C4-2B (cell line): Measurements from ENCODE around the gene ZNF281.

Experiments
- H3K27ac ChIP-seq: fragments of 450-650 bp; 2 replicates; pipeline ENCODE4 v1.5.1; 2017
- CTCF ChIP-seq: fragments of 450-650 bp; conservative IDR thresholded peaks from 2 replicates; pipeline ENCODE4 v1.5.1; 2017; ENCODE audit warnings: mild to moderate bottlenecking
- ZFX ChIP-seq: fragments of 450-650 bp; IDR thresholded peaks from 2 replicates; pipeline ENCODE4 v1.6.1; 2017

ZNF281 gene

DNA sequence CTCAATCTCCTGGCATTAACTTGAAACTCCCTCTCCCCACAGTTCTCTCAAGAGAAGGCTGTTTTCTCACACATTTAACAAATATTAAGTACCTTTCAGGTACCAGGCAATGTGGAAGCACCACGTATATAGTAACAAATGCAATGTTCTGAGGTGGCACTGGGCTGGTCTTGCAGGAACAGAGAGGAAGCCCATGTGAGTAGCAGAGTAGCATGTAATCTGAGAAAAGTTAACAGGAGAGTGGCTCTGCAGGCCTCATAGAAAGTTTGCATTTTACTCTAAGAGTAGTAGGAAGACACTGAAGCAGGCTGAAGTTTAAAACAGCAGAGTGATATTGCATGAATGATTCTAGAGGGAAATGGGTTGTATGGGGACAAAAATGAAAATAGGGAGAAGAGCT is 21.0 kb downstream of the ZNF281 start:
- H3K27ac ChIP-seq, result no peak overlapping the region
- no peak for TF ChIP-seq ZFX
- no peak for TF ChIP-seq CTCF

- H3K27ac ChIP-seq, result no peak overlapping the region
- no peak for TF ChIP-seq CTCF
- TF ChIP-seq ZFX, result no peak
Measured at GRCh38 chr1:200386416-200386815, 23.4 kb downstream of the ZNF281 start.

- TF ChIP-seq CTCF, result no peak
- TF ChIP-seq ZFX, result no peak
- no peak overlapping the region for H3K27ac ChIP-seq
Measured at GRCh38 chr1:200384818-200385390, 24.9 kb downstream of the ZNF281 start.

GRCh38 chr1:200381256-200381984 is 28.4 kb downstream of the ZNF281 start:
- no peak overlapping the region for H3K27ac ChIP-seq
- TF ChIP-seq CTCF (no peak), ZFX (no peak)

DNA sequence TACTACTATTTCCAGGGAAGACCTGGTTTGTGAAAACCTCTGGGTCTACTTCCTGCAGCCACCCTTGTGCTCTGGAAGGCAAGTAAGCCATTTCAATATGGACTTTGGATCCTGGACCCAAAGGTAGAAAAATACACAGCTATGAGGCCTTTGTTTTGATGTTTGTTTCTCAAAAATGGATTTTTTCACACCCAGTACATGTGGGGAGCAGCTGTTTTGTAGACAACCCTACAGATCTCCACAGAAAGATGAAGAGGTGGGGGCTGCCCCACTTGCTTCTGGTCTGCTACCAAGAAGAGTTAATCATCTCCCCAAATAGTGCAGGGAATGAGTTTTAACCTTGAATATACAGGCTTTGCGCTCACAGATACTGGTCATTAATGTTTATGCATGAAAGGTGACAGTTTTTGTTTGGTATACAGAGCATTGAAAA is 29.2 kb downstream of the ZNF281 start:
- no peak overlapping the region for H3K27ac ChIP-seq
- TF ChIP-seq CTCF (no peak), ZFX (no peak)

- no peak for TF ChIP-seq ZFX
- no peak for TF ChIP-seq CTCF
- H3K27ac ChIP-seq, result no peak overlapping the region
Measured at GRCh38 chr1:200379940-200380588, 29.8 kb downstream of the ZNF281 start.

- no peak for TF ChIP-seq ZFX
- TF ChIP-seq CTCF, result no peak
- H3K27ac ChIP-seq, result no peak overlapping the region
Measured at GRCh38 chr1:200379432-200379757, 30.4 kb downstream of the ZNF281 start.
